ENCODE measurements around the gene MYMK.

Gene MYMK

GRCh38 chr9:133496861-133497842 lies 27.6 kb downstream of the MYMK start:
- DNase-seq, result no peak

GRCh38 chr9:133495327-133496293 lies 29.1 kb downstream of the MYMK start:
- no peak for DNase-seq

GRCh38 chr9:133494636-133495326 lies 30.0 kb downstream of the MYMK start:
- no peak for DNase-seq

- no peak for DNase-seq
Observed at GRCh38 chr9:133493845-133494540, 30.8 kb downstream of the MYMK start.

GRCh38 chr9:133493428-133493827 lies 31.3 kb downstream of the MYMK start:
- DNase-seq, result no peak

- DNase-seq, result no peak
Observed at GRCh38 chr9:133492061-133493021, 32.4 kb downstream of the MYMK start.

GRCh38 chr9:133491656-133491925 lies 33.2 kb downstream of the MYMK start:
- no peak for DNase-seq

- DNase-seq, result no peak
Observed at GRCh38 chr9:133490865-133491655, 33.7 kb downstream of the MYMK start.

- DNase-seq, result no peak
Observed at GRCh38 chr9:133490201-133490681, 34.5 kb downstream of the MYMK start.

GRCh38 chr9:133489253-133490190 lies 35.2 kb downstream of the MYMK start:
- DNase-seq, result no peak

GRCh38 chr9:133488686-133489252 lies 36.0 kb downstream of the MYMK start:
- DNase-seq, result no peak

- DNase-seq, result no peak
Observed at GRCh38 chr9:133487331-133487725, 37.4 kb downstream of the MYMK start.

GRCh38 chr9:133485531-133486260 lies 39.1 kb downstream of the MYMK start:
- no peak for DNase-seq

GRCh38 chr9:133484671-133485437 lies 39.9 kb downstream of the MYMK start:
- DNase-seq, result no peak

GRCh38 chr9:133483611-133484010 lies 41.1 kb downstream of the MYMK start:
- DNase-seq, result no peak

GRCh38 chr9:133478851-133479711 lies 45.7 kb downstream of the MYMK start, which contains the start of gene SLC2A6:
Gene SLC2A6 (minus strand): TSS chr9:133479099. CDS start chr9:133479059, 40 bp downstream.
- DNase-seq, result peak; percentile 73
